Endothelial cell of hepatic sinusoid (primary cell): ENCODE data around the gene CEBPB.

Source experiments
- in situ Hi-C: cut with HindIII; loops from 2 replicates; pipeline ENCODE4 v1.10.0; 2017; ENCODE audit warnings: low sequenced_read_pairs

CEBPB gene

DNA sequence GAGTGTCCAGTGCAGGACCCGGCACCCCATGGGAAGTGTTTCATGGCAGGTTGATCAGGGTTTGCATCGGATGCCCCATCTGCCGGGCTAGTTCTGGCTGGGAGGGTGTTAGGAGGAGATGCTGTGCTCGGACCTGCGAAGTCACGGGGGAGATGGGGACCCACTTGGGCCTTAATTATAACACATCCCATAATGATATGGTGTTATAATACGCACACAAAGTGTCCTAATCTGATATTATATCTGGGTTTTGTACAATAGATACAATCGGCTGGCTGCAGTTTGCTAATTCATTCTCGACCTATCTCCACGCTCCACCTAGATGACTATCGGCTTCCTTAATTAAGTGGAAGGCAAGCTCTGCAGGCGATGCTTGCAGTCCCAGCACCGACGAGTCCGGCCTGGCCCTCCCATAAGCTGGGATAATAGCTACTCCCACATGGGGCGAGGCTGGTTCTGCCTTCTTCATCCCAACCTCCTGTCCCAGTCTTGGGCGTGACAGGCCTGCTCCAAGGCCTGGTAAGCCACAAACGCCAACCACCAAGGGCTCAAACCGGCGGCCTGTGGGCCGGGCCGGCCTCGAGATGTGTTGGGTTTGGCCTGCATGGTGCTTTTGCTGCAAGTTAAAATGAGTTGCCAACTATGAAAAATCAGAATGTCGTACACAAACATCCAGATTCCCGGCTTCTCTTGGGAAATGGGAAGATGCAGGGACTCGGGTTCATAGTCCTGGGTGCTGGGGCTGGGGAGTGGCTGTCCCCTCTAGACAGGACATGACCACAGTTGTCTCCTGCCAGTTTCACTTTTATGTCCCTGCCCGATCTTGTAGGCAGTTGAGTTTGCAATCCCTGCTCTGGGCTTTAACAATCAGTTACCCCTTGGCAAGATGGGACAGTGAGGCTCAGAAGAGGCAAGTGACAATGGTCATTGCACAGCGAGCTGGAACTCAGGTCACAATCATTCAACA is 32.7 kb downstream of the CEBPB start:
- in situ Hi-C loops = loop anchor here (5.0 kb wide), 1 partner anchor 104 kb away; no protein-coding TSS in a partner anchor

DNA sequence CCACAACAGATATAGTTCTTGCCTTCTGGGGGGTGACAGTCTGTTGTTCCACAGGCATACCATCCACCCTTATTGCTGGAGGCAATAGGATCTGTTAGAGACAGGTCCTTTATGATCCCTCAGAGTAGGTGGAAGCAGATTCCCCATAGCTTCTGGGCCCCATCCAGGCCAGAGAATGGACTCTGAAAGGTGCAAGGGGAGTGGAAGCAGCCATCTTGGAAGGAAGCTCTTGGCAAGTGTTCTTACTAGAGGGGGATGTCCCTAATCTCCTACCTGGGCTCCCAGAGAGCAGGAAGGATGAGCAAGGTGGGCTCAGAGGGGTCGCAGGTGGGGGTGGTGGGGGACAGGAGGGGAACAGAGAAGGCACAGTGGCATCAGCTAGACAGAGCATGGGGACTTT is 33.4 kb downstream of the CEBPB start:
- in situ Hi-C loops = loop anchor here (5.0 kb wide), 1 partner anchor 103 kb away; no protein-coding TSS in a partner anchor

DNA sequence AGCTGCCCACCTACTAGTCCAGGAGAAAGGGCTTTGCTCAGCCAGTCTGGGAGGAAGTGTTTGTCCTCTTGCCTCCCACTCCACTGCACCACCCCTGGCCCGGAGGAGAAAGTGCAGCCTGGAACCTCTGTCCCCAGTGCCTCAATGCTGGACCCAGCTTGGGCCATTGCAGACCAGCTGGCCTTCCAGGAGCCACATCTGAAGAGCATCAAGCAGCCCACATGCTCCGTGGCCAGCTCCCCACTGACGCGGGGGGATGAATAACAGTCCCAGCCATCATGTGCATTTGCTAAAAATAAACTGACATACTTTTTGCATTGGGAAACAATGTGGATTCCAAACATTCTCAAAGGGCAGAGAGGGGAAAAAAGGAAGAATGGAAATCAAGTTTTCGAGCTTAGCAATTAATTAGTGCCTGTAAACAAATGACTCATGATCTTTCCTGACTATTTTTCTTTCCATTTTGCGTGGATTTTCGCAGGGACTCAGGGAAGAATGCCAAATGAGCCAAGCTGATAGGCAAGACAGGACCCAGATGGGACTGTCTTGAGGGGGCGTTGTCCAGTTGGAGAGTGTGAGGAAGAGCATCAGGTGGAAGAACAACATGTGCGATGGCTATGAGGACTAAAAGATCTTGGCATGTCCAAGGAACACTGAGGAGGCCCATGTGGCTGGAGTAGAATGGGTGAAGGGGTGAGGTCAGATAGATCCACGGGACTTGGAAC is 34.1 kb downstream of the CEBPB start:
- in situ Hi-C loops = loop anchor here (5.0 kb wide), 1 partner anchor 103 kb away; no protein-coding TSS in a partner anchor

DNA sequence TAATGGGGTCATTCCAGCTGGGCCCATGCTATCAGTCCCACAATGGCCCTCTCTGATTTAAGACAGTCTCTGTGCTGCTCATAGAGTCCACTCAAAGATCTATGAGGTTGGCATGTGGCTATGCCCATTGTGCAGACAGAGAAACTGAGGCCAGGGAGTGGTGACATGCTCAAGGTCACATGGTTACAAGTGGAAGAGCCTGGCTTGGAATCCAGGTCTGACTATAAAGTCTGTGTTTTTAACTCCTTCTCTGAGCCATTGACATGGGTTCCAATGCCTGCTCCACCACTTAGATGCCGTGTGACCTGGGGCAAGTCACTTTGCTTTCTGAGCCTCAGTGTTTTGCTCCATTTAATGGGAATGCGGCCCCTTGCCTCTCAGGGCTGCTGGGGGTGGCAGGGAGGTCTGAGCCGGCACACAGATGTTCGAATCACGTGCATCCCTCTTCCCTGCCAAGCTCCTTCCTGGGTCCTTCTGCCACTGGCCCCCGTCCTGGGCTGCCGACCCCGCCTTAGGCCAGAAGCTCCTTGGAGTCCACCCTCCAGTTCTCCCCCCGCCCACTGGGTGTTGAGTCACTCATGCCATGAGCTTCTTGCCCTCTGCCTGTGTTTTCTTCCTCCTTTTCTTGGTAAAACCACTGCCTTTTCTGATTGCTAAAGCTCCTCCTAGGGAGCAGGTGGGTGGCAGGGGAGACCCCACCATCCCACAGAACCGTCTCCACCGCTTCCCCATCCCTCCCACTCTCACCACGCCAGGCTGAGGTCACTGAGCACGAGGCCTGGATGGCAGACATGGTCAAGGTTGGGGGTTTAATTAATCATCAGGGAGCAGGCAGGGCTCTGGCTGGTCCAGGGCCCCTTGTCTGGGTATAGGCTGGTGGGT is 35.7 kb downstream of the CEBPB start:
- in situ Hi-C loops = no loop called here

DNA sequence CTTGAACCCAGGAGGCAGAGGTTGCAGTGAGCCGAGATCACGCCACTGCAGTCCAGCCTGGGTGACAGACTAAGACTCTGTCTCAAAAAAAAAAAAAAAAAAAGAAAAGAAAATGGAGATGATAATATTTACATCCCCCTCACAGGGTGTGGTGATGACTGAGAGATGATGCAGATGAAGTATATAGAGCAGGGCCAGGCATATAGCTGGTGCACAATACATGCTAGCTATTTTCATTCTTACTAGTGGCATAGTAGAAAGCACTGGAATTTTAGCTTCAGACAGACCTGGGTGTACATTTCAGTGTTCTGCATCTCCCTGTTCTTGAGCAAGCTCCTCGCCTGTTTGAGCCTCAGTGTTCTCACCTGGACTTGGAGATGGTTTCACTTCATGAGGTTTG is 36.9 kb downstream of the CEBPB start:
- in situ Hi-C loops = no loop called here

DNA sequence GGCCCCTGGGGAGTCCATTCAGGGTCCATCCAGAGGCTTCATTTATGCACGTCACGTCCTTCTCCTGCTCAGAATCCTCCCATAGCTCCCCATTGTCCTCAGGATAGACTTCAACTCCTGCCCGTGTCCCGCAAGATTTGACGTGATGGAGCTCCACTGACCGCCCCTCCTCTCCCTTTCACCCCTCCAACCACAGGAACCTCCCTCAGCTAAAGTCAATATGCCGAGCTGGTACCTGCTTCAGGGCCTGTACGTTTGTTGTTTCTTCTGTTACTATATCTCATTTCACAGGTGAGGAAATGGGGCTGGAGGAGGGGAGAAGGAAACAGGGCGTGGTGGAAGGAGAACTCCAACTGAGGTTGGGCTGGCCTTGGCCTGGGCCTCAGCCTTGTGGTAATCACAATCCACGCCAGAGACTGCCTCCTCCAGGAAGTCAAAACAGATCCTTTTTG is 38.6 kb downstream of the CEBPB start:
- in situ Hi-C loops = no loop called here

DNA sequence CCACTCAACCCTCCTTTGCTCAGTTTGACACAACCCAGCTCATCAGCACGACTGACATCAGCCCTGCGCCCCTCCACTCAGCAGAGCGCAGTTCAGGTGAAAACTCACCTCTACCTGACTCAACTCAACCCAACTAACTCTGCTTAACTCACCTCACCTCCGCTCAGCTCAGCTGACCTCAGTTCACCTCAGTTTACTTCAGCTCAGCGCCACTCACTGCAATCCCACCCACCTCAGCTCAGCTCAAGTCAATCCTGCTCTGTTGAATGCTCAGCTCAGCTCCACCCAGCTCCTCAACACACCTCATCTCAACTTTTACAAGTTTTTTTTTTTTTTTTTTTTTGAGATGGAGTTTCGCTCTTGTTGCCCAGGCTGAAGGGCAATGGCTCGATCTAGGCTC is 39.6 kb downstream of the CEBPB start:
- in situ Hi-C loops = no loop called here

DNA sequence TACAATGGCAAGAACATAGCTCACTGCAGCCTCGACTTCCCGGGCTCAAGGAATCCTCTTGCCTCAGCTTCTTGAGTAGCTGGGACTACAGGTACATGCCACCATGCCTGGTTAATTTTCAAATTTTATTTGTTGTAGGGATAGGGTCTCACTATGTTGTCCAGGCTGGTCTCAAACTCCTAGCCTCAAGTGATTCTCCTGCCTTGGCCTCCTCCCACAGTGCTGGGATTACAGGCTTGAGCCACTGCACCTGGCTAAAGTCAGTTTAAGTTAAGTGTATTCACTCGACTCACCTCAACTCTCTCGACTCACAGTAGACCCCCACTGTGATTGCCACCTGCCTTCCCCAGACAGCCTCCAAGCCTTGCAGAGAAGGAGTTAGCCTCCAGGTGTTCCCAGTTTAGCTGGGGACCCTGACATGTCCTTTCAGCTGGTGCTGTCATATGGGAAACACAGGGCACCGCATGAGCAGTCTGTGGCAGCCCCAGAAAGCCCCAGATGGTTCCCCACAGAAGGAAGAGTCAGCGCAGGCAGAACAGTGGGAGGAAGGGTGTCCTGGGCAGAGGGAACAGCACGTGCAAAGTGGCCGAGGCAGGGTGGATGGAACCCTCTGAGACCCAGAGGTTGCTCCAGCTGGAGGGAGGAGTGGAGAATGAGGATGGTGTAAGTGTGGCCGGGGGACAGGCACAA is 40.4 kb downstream of the CEBPB start:
- in situ Hi-C loops = no loop called here

DNA sequence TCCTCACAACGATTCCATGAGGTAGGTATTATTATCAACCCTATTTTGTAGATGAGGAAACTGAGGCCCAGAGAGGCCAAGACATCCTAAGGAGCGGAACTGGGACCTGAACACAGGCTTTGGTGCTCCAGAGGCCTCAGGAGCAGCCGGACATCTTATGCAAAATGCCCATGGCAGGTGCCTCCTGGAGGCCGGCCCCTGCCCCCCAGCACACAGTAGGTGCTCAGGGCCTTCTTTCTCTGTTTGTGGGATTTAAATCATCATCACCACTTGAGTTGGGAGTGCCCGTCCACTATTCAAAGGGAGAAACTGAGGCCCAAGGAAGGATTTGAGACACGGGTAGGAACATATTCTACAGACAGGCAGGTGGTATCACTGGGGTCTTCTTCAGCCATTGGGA is 41.2 kb downstream of the CEBPB start:
- in situ Hi-C loops = no loop called here

DNA sequence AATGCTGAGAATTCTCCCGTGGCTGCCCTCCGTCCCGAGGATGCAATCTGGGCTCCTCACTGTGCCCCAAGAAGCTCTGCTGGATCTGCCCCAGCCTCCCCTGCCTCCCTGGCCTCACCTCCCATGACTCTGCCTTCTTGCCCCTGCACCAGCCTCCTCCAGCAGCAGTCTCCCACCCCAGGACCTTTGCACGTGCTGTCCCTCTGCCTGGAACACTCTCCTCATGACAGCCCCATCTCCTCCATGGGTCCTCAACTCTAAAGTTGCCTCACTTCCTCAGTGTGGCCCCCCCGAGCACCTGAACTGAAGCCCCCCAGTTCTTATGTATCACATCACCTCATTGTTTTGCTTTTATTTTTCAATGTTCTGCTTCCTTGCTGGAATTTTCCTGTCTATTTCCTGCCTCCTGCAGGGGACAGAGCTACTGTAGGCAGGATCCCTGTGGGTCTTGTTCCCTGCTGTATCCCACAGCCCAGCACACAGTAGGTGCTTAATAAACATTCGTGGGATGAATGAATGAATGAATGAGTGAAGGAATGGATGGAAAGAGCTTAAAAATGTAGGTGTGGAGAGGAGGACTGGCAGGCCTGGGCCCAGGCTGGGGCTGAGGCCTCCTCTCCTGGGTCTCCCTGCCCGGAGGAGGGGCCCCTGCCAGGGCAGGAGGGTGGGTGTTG is 42.2 kb downstream of the CEBPB start:
- in situ Hi-C loops = no loop called here

DNA sequence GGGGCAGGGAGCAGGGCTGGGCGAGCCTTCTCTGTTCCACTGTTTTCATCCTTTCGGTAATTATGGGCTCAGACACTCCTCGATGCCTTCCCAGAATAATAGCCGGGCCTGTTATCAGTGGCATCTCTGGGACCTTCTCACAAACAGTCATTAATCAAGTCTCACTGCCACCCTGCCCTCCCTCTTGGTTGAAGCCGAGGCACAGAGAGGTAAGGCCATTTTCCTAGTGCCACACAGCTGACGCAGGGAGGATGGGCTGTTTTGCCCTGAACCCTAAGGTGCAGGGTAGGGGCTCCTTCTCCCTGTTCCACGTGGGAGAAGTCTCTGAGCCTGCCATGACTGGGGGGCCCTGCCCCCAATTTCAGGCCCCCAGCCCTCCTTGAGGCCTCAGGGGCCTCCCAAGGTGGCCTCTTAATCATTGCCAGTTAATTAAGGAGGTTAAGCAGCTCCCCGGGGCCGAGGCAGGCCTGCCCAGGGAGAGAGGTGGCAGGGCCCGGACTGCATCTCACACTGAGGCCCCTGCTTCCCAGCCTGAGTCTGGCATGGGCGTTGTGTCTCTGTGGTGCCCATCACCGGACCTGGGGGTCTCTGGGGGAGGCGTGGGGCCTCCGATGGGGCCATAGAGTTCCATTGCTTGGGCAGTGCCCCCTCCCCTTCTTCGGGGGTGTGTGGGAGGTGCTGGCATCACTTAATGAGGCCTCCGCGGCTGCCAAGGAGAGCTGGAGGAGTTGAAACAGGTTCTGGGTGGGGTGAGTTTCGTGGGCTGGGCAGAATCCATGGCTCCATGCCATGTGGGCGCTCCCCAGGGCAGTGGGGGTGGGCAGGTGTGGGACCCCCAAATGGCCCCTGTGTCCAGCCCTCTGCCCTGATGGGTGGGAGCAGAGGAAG is 42.9 kb downstream of the CEBPB start:
- in situ Hi-C loops = no loop called here

DNA sequence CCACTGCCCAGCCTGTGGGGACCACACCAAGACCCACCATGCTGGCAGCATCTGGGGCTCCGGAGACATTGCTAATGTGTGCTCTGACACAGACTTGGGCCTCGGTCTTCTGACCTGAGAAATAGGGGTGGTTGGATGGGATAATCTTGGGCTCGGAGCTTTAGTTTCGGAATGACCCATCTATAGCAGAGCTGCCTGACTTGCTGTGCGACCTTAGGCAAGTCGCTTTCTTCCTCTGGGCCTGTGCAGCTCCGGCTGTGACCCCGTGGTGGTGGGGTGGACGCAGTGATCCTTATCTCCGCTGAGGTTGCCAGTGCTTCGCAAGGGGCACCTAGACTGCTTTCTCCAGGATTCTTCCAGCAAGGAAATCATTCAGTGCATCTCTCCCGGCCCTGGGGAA is 43.7 kb downstream of the CEBPB start:
- in situ Hi-C loops = no loop called here

DNA sequence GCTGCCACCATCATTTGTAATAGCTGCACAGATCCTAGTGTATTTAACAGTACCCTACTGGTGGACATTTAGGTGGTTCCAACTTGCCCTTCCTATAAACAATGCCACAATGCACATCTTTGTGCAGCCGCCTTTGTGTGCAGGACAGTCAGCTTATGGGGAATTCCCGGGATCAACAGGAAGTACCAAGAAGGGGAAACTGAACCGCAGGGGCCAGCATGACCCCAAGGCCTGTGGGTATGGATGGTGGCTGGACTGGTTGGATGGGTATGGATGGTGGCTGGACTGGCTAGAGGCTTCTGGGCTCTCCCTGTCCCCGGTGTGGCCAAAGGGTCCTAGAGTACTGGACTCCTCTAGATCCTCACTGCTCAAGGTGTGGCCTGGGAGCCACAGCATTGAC is 46.7 kb downstream of the CEBPB start:
- in situ Hi-C loops = no loop called here

DNA sequence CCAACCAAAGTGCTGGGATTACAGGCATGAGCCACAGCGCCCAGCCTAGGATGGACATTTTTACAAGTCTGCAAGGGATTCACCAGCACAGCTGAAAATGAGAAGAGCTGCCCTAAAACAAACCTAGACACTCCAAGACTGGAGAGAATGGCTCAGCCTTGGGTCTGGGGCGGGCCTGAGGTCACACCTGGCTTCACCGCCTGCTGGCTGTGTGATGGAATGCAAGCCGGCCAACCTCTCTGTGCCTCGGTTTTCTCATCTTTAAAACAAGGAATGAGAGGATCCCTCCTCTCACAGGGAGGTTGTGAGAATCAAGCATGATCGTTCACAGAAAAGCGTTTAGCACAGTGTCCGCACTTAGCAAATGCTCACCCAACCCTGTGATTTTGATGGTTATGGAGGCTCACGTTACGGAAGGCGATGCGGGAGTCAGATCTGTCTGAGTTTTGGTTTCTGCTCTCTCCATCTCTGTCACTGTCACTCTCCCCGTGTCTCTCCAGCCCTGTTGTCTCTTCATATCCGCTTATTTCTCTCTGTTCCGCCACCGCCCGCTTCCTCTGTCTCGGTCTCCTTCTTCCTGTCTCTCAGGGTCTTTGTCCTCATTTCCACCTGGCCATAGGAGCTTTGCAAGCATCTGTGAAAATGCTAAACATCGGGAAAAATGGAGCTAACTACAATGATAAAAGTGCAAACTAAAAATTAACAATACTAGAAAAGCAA is 47.6 kb downstream of the CEBPB start:
- in situ Hi-C loops = no loop called here

DNA sequence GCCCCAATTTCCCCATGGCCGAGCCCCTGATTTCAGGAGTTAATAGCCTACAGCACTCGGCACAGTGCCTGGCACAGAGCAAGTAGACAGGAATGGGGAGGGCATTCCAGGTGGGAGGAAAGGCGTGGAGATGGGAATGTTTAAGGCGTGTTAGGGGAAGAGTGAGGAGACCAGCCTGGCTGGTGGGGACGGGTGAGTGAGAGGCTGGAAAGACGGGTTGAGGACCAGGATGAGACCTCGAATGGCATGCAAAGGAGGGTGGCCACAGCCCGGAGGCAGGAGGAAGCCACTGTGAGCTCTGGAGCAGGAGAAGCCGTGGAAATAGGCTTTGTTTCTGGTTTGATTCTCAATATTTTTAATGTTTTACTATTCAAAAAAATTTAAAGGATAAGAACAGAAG is 49.5 kb downstream of the CEBPB start:
- in situ Hi-C loops = loop anchor here (5.0 kb wide), 1 partner anchor 47 kb away; no protein-coding TSS in a partner anchor

DNA sequence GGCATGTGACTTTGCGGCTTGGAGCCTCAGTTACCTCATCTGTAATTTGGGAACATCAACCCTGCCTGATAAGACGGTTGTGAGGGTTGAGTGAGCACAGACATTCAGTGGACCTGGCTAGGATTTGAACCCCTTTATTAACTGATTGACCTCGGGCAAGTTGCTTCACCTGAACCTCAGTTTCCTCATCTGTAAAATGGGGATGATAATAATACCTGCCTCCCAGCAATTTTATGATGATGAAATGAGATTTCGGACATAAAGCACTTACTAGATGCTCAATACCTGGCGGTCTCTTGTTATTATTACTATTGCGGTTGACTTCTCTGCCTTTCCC is 51.5 kb downstream of the CEBPB start:
- in situ Hi-C loops = loop anchor here (5.0 kb wide), 1 partner anchor 45 kb away; no protein-coding TSS in a partner anchor
